ENCODE data around the gene PCK2.
A peak's percentile ranks its signal among the peaks of the same experiment; 100 is the strongest.
"Not testable (repeated sequence)": the region's sequence is repeated elsewhere in the genome, so short reads cannot be mapped to it uniquely, and the experiment has no call there.

Gene PCK2

GRCh38 chr14:24095271-24096068 is 1.4 kb downstream of the PCK2 start:
- DNase-seq (ENCODE audit: low spot score) = peak; percentile 86

- DNase-seq (ENCODE audit: low spot score) = no peak
Observed at GRCh38 chr14:24096545-24097181, 2.6 kb downstream of the PCK2 start.

GRCh38 chr14:24098229-24098926 is 4.3 kb downstream of the PCK2 start:
- DNase-seq (ENCODE audit: low spot score) = no peak

GRCh38 chr14:24098927-24099813 is 5.1 kb downstream of the PCK2 start:
- DNase-seq (ENCODE audit: low spot score) = no peak

- no peak for DNase-seq (ENCODE audit: low spot score)
Observed at GRCh38 chr14:24100197-24100981, 6.3 kb downstream of the PCK2 start.

- no peak for DNase-seq (ENCODE audit: low spot score)
Observed at GRCh38 chr14:24100982-24101494, 6.9 kb downstream of the PCK2 start.

- DNase-seq (ENCODE audit: low spot score) = no peak
Observed at GRCh38 chr14:24102357-24103048, 8.4 kb downstream of the PCK2 start.

- DNase-seq (ENCODE audit: low spot score) = no peak
Observed at GRCh38 chr14:24103451-24103850, 9.3 kb downstream of the PCK2 start.

GRCh38 chr14:24105609-24106239 is 11.6 kb downstream of the PCK2 start:
- not testable (repeated sequence) for DNase-seq (ENCODE audit: low spot score)

GRCh38 chr14:24106672-24107271 is 12.7 kb downstream of the PCK2 start:
- no peak for DNase-seq (ENCODE audit: low spot score)

GRCh38 chr14:24108336-24108874 is 14.3 kb downstream of the PCK2 start:
- no peak for DNase-seq (ENCODE audit: low spot score)

- DNase-seq (ENCODE audit: low spot score) = no peak
Observed at GRCh38 chr14:24110060-24110459, 15.9 kb downstream of the PCK2 start.

GRCh38 chr14:24110523-24110922 is 16.4 kb downstream of the PCK2 start:
- no peak for DNase-seq (ENCODE audit: low spot score)

- no peak for DNase-seq (ENCODE audit: low spot score)
Observed at GRCh38 chr14:24113379-24113800, 19.3 kb downstream of the PCK2 start.

- peak; percentile 84 for DNase-seq (ENCODE audit: low spot score)
Observed at GRCh38 chr14:24113801-24114531, 19.9 kb downstream of the PCK2 start.

- peak; percentile 100 for DNase-seq (ENCODE audit: low spot score)
Observed at GRCh38 chr14:24114532-24115421, 20.7 kb downstream of the PCK2 start, which contains the start of the genes DCAF11 and NRL. Gene DCAF11 (plus strand): TSS chr14:24114777. CDS start chr14:24115595, 818 bp downstream. Gene NRL (minus strand): TSS chr14:24114949. CDS start chr14:24082848, 32,101 bp downstream.

Data from hematopoietic multipotent progenitor cell treated with erythropoietin and hydrocortisone succinate and interleukin-3 and kit ligand, for 17 days (in vitro differentiated cells).